ENCODE data around the gene CTNNBL1. TPM values are rescaled to one million over a fixed set of nuclear protein-coding genes. Genes with fewer than 3 reads are reported as not detected.

The CTNNBL1 gene
- total RNA-seq, 1 experiment from 2014 or later = 49.9 TPM

GRCh38 chr20:37800618-37801017 is 106.8 kb downstream of the CTNNBL1 start:
- Histone ChIP-seq H4K20me1 (ENCODE audit: low read length) (no peaks in the 10 kb centered on the region), H3K36me3 (ENCODE audit: low read depth, low read length) (peaks cover 12% of the 10 kb centered on the region; the same call in 1 of the 2 replicates), H3K9ac (ENCODE audit: low read length) (no peak overlapping the region), H3K9me3 (ENCODE audit: low read length) (no peaks in the 10 kb centered on the region), H3K4me3 (ENCODE audit: low read length) (no peak overlapping the region), H3K4me2 (ENCODE audit: low read length) (no peak overlapping the region), H3K9me2 (replicated peaks; ENCODE audit: low read length) (no peaks in the 10 kb centered on the region), H3K4me1 (ENCODE audit: insufficient read depth, low read length) (peaks cover 4% of the 10 kb centered on the region; the same call in 1 of the 2 replicates), H3K27ac (ENCODE audit: low read length) (no peak overlapping the region), H3K79me2 (ENCODE audit: low read length) (no peaks in the 10 kb centered on the region), H3K27me3 (ENCODE audit: low read length) (no peaks in the 10 kb centered on the region), H2AFZ (ENCODE audit: low read length) (no peak overlapping the region), H3F3A (ENCODE audit: low read length, unreplicated experiment) (no peaks in the 10 kb centered on the region)
- ChIA-PET POLR2A (ENCODE audit: unreplicated experiment) (no interaction called here), CTCF (no interaction called here)
- intact Hi-C loops (cut with micrococcal nuclease) = no loop called here
- no peak for ATAC-seq
- TF ChIP-seq EZH2 (IDR thresholded peaks at IDR 0.05; ENCODE audit: low read length, unreplicated experiment) (no peak), EZH2phosphoT487 (IDR thresholded peaks at IDR 0.05; ENCODE audit: borderline replicate concordance, low read length) (no peak), CTCF (conservative IDR thresholded peaks at IDR 0.05; ENCODE audit: low read depth, low read length) (no peak)
- BruUV-seq (replicated peaks) = no TSS peak
- DNase-seq = no peak

- ATAC-seq = no peak
- Histone ChIP-seq H3F3A (ENCODE audit: low read length, unreplicated experiment) (no peaks in the 10 kb centered on the region), H3K4me3 (ENCODE audit: low read length) (no peak overlapping the region), H3K9ac (ENCODE audit: low read length) (no peak overlapping the region), H3K27me3 (ENCODE audit: low read length) (no peaks in the 10 kb centered on the region), H3K4me1 (ENCODE audit: insufficient read depth, low read length) (peaks cover 4% of the 10 kb centered on the region; the same call in 1 of the 2 replicates), H3K36me3 (ENCODE audit: low read depth, low read length) (peaks cover 12% of the 10 kb centered on the region; the same call in 1 of the 2 replicates), H4K20me1 (ENCODE audit: low read length) (no peaks in the 10 kb centered on the region), H3K27ac (ENCODE audit: low read length) (no peak overlapping the region), H3K79me2 (ENCODE audit: low read length) (no peaks in the 10 kb centered on the region), H2AFZ (ENCODE audit: low read length) (no peak overlapping the region), H3K9me3 (ENCODE audit: low read length) (no peaks in the 10 kb centered on the region), H3K9me2 (replicated peaks; ENCODE audit: low read length) (no peaks in the 10 kb centered on the region), H3K4me2 (ENCODE audit: low read length) (no peak overlapping the region)
- DNase-seq = peak; percentile 31
- BruUV-seq (replicated peaks) = no TSS peak
- no peak for TF ChIP-seq CTCF (conservative IDR thresholded peaks at IDR 0.05; ENCODE audit: low read depth, low read length)
- no peak for TF ChIP-seq EZH2phosphoT487 (IDR thresholded peaks at IDR 0.05; ENCODE audit: borderline replicate concordance, low read length)
- TF ChIP-seq EZH2 (IDR thresholded peaks at IDR 0.05; ENCODE audit: low read length, unreplicated experiment) = no peak
- POLR2A ChIA-PET (ENCODE audit: unreplicated experiment) = no interaction called here
- CTCF ChIA-PET = no interaction called here
- intact Hi-C loops (cut with micrococcal nuclease) = no loop called here
Observed at GRCh38 chr20:37801921-37802320, 108.1 kb downstream of the CTNNBL1 start.

GRCh38 chr20:37803438-37804307 is 109.8 kb downstream of the CTNNBL1 start:
- ChIA-PET CTCF (no interaction called here), POLR2A (ENCODE audit: unreplicated experiment) (no interaction called here)
- Histone ChIP-seq H3K27me3 (ENCODE audit: low read length) (no peaks in the 10 kb centered on the region), H3K4me2 (ENCODE audit: low read length) (no peak overlapping the region), H3K79me2 (ENCODE audit: low read length) (no peaks in the 10 kb centered on the region), H3K27ac (ENCODE audit: low read length) (no peak overlapping the region), H3K36me3 (ENCODE audit: low read depth, low read length) (peaks cover 12% of the 10 kb centered on the region; the same call in 1 of the 2 replicates), H3K9me2 (replicated peaks; ENCODE audit: low read length) (no peaks in the 10 kb centered on the region), H2AFZ (ENCODE audit: low read length) (no peak overlapping the region), H4K20me1 (ENCODE audit: low read length) (no peaks in the 10 kb centered on the region), H3K9ac (ENCODE audit: low read length) (no peak overlapping the region), H3F3A (ENCODE audit: low read length, unreplicated experiment) (no peaks in the 10 kb centered on the region), H3K9me3 (ENCODE audit: low read length) (no peaks in the 10 kb centered on the region), H3K4me3 (ENCODE audit: low read length) (no peak overlapping the region), H3K4me1 (ENCODE audit: insufficient read depth, low read length) (peaks cover 4% of the 10 kb centered on the region; the same call in 1 of the 2 replicates)
- intact Hi-C loops (cut with micrococcal nuclease) = no loop called here
- TF ChIP-seq EZH2phosphoT487 (IDR thresholded peaks at IDR 0.05; ENCODE audit: borderline replicate concordance, low read length) (no peak), CTCF (conservative IDR thresholded peaks at IDR 0.05; ENCODE audit: low read depth, low read length) (no peak), EZH2 (IDR thresholded peaks at IDR 0.05; ENCODE audit: low read length, unreplicated experiment) (no peak)
- no peak for ATAC-seq
- BruUV-seq (replicated peaks) = no TSS peak
- DNase-seq = no peak
